Activated T-cell treated with anti-CD3 and anti-CD28 coated beads for 24 hours (primary cell): ENCODE measurements around the gene U2AF1.
"Not testable (repeated sequence)": the region's sequence is repeated elsewhere in the genome, so short reads cannot be mapped to it uniquely, and the experiment has no call there.

ENCODE experiments used
- DNase-seq: peaks from one replicate; pipeline ENCODE4 v3.0.0-alpha.2; 2020; ENCODE audit warnings: low read depth

U2AF1 gene

DNA sequence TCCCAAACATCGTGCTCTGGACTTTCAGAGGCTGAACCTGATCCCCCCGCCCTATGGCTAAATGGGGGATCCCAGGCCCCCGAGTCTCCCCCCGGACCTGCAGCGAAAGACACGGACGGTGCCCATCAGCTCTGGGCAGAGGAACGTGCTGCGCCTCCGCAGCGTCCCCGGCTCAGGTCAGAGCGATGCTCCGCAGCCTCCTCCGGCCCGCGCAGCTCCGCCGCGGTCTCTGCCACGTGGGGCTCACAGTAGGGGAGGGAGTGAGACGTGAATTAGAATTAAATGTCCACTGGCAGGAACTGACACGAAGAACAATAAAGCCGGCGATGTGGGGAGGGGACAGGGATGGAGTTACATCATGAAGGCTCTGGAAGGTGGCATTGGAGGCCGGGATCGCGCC lies 30.7 kb downstream of the U2AF1 start:
- DNase-seq, result not testable (repeated sequence)

DNA sequence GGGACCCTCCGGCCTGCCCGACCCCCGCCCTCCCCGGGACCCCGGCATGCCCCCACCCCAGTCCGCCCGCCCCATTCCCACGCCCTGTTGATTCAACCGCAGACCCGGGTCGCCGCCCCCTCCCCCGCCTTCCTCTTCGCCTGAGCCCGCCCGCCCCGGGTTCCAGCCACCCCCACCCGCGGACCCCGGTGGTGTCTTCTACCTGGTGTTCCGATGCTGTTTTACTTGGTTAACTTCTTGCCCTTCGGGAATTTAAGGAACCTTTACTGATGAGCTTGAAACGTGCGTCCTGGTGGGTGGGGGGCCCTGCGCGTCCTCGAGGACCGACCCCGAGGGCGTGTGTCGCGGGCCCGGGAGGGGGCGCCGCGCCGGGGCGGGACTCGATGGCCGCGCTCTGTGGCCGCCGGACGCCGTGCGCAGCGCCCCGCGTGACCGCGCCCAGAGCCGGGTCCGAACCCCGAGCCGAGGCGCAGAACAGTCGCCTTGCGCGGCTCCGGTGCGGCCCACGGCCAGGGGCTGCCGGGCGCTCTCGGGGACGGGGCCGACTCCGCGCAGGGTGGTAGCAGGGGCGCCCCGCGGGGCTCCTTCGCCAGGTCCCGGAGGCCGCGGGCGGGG lies 31.2 kb downstream of the U2AF1 start:
- not testable (repeated sequence) for DNase-seq

DNA sequence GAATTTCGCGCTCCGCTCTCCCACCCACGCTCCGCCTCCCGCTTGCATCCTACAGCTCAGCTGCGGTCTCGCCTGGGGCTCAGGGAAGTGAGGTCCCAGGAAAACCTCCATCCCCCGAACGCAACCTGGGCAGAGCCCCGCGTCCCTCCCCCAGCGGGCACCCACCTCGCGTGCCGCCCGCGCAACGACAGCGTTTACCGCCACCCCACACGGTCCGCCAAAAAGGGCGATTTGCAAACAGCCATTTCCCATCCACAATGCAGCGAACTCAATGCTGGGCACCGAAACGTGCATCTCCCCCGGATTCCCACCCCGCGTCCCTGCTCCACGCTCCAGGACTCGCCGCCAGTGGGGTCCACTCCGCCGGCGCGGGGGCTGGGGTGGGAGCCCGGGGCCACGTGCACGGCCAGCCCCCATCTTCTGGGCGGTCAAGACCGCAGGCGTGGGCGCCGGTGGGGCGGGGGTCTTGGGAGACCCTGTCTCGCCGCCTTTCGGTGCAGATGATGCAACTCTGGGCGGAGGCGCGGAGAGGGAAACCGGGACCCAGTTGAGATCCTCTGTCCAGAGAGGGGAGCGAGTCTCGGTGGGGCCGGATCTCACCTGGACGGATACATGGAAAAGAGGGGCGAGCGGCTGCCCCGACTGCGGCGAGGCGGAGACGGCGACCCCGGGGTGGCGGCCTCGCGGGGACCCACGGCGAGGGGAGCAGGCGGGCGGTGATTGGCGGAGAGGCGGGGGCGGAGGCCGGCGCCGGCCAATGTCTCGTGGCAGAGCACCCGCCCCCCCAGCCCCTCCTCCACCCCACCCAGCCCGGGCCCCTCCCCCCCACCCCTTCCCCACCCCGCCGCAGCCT lies 32.0 kb downstream of the U2AF1 start, which contains the start of gene CBS:
Gene CBS, minus strand, starts transcription at position 666 of the 853 bp plus-strand sequence. CDS start 3,642 bp downstream, outside the sequence.
- DNase-seq, result not testable (repeated sequence)

DNA sequence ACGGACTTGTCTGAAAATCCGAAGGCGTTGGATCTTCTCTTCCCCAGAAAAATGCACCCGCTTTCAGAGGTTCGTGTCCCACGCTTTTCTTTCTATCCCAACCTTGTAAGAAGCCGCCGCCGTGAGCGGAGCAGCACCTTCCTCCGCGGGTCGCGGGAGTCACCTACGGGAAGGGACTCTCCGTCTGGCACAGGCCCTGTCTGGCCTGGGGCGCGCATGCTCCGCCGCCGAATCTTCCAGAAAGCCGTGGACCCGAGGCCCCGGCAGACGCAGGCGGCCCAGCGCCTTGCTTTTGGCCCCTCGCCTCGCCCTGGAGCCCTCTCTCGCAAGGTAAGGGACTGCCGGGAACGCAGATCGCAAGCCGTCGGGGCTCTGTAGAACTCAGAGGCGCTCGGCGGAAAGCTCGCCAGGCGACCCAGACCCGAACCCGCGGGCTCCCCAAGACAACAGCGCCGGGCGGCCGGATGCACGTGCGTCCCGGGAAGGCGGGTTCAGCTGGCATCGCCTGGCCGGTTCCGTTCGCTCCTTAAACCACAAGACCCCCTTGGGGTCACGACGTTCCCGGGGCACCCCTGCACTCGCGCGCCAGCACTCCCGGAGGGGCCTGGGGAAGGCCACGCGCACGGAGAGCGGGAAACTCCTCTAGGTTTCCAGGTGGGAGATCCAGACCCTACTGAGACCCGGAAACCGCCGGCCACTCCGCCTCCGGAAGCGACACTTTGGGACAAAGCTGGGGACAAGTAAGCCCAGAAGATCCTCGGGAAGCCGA lies 32.8 kb downstream of the U2AF1 start:
- not testable (repeated sequence) for DNase-seq

DNA sequence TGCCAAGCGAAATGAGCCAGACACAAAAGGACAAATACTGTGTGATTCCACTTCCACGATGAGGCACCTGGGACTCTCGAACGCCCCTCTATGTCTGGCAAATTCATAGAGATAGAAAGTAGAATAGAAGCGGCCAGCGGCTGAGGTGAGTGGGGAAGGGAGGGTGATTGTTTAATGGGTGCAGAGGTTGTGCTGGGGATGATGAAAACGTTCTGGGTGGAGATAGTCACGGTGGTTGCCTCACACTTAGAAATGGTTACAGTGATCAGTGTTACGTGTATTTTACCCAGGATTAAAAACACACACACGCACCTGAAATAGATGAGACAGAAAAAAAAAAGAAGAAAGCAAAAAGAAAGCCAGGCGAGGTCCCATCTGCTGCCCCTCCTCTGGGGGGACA lies 34.6 kb downstream of the U2AF1 start:
- DNase-seq, result not testable (repeated sequence)

DNA sequence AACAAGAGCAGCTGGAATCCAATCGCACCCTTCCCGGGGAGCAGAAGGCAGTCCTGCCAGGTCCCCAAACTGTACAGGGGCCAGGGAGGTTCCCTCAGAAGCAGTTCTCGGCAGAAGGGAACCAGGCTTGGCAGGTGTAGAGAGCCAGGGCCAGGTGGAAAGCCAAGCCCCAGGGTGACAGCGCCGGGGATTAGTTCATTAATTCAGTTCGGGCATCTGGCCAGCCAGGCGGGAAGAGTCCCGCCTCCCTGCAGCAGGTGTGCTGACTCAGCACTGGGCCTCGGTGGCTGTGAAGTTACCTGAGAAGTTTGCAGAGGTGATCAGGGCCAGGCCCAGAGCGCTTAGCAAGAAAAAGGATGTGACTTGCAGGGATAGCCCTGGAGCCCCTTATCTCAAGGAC lies 37.7 kb downstream of the U2AF1 start:
- DNase-seq, result not testable (repeated sequence)

DNA sequence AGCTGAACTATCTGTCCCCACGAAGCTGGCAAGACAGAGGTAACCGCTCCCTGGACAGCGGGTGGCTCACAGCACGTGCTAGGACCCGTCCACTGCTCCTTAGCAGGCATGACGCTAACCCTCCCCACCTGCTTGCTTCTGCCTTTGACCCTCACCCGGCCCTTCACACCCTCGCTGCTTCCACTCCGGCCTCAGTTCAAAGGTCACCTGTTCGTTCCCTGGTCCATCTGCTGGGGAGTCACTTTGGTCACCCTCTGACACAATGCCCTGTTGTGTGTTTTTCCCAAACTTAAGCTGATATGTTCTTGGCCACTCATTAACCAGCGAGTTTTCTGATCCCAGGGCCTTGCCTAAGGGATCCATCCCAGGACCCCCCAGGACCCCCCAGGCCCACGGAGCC lies 39.3 kb downstream of the U2AF1 start:
- not testable (repeated sequence) for DNase-seq

DNA sequence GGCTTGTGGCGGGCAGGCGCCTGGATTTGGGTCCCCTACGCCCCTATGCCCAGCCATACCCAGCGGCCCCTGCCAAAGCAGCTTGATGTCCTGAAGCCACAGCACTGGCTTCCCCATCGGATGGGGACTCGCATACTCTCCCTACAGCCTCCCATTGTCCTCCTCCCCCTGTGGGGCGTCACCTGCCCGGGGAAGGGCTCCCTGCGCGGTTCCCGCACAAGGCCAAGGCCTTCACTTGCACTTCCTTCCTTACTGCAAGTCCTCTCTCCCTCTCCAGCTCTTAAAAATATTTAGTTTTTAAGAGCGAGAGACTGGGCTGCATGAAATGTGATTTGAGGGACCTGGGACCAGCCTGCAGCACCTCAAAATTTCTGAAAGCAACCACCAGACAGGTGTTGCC lies 40.7 kb downstream of the U2AF1 start:
- not testable (repeated sequence) for DNase-seq

DNA sequence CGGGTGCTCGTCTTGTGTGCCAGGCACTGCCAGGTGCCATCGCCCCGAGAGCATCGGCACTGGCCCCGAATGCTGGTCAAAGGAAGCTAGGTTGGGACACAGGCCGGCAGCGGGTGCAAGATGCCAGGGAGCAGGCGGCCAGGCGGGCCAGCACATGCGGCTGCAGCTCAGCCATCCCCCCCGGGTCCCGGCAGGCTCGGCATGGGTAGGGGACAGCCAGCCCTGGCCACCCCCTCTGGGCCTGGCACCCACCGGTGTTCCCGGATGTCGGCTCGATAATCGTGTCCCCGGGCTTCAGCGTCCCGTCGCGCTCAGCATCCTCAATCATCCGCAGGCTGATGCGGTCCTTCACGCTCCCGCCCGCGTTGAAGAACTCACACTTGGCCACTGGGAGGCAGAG lies 41.4 kb downstream of the U2AF1 start:
- not testable (repeated sequence) for DNase-seq

DNA sequence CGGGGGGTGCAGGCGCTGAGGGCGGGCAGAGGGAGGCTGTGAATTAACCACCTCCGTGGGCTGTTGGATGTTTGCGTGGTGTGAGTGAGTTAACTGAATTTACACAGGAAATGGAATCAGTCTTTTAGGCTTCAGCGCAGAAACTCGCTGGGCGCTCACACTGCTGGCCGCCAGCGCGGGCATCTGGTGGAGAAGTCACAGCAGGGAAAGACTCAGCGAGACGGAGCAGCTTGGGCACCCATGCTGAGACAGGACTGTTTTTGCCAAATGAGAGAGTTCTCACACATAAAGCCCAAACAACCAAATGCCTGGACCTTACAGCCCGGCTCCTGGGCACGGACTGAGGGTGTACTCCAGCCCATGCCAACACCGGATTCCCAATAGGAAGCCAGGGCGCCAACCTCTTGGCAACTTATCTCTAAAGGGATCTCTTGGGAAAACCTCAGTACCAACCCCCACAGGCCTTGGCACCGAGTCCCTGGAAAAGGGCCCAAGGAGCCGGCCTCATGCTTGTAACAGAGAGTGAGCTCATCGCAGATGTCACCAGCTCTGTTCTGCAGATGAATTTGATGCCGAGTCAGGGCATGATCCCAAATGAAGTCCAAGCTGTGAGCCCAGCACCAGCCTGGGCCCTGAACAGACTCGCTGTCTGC lies 43.0 kb downstream of the U2AF1 start:
- not testable (repeated sequence) for DNase-seq

DNA sequence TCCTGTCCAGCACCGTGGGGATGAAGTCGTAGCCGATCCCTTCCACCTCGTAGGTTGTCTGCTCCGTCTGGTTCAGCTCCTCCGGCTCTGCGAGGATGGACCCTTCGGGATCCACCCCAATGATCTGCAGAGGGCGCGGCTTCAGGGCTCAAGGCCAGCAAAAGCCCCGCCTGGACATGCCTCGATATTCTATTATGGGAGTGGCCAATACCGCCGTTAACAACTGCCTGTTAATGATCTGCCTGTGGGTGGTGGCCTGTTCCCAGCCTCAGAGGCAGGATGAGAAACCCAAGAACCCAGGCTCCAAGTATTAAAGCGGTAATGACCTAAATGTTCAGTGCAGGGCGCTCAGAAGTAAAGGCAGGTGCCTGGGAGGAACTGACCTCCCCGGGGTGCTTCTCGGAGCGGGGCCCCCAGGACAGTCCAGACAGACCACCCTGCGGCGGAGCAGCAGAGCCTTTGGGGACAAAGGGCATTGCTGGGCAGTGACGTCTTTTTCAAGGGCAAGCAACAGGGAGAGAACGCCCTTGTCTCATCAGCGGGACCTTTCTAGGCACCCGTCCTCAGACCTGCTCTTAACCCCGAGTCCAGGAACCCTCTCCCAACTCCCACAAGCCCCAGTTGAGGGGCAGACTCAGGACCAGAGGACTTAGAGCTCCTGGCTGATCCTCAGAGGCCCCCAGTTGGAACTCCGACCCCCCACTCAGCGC lies 44.3 kb downstream of the U2AF1 start:
- DNase-seq, result not testable (repeated sequence)

DNA sequence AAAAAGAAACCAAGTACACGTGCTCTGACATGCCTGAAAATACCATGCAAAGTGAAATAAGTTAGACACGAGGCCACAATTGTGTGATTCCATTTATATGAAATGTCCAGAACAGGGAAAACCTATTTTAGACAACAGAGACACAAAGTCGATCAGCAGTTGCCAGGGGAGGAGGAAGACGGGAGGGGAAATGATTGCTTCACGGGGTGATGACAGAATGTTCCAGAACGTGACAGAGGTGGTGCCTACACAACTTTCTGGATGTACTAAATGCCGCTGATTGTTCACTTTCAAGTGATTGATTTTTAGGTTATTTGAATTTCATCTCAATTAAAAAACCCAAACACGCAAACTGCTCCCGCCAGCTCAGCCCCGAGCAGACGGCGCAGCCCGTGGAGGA lies 54.3 kb downstream of the U2AF1 start:
- not testable (repeated sequence) for DNase-seq

DNA sequence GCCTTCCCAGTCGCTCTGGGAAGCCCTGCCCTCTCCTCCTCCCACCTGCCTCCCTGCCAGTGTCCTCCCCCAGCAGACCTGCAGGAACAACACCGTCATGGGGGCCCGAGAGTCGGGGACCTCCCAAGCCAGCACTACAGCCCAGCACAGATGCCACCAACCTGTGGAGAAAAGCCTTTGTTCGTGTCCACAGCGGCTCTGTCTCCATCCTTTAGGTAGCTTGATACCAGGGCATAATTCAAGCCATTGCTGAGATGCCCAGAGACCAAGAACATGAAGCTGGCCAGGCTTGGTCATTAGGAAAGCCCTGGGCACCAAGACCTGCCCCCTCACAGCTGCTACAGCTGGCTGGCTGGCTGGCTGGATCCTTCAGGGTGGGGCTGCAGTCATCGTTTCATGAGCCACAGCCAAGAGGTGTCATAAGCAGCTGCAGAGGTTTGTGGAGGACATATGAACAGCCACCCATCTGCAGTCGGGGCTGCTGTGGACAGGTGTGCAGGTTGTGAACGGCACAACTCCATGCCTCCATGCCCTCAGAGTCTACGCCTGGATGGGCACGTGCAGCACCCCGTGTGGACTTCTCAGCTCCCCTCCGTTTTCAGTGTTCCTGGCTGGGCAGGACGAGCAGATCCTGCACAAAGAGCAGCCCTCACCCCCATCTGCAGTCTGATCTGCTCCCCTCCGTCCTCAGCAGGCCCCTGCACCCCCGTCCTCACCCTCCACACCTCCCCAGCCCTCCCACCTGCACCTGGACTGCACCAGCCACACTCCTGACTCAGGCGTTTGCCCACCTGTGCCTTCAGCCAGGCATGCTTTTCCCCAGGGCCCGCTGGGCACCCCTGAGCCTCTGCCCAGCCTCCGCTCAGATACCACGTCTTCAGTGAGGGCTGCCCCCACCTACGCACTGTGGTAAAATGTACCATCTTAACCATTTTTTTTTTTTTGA lies 61.2 kb downstream of the U2AF1 start:
- not testable (repeated sequence) for DNase-seq

DNA sequence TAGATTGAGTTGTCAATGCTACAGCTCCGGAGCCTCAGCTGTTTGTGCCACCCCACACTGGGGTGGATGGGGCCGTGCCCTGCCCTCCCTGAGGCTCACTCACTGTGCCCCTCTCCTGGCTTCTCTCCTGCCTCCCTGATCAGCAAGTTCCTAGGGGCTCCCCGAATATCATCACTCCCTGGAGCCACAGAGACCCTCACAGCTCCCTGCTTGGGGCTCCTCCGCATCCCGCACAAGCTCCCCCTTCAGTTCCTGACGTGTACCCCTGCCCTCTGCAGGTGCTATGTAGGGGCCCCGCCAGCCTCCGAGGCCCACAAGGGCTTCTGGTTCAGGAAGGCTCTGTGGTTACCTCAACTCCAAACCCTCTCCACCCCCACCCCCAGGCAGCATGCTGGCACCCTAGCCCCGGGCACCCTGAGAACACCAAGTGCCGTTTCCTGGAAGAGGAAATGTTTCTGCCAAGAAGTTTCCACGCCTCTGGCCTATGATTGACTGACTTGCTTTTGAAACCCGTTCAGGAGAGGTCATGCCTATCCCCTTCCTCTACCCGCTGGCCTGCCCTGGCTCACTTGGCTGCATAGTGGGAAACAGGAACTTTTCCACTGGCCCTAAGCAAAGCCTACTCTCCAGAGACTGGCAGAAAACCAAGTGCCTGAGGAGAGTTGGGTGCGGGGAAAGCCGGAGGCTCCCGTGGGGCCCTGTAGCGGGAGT lies 62.0 kb downstream of the U2AF1 start:
- DNase-seq, result not testable (repeated sequence)

DNA sequence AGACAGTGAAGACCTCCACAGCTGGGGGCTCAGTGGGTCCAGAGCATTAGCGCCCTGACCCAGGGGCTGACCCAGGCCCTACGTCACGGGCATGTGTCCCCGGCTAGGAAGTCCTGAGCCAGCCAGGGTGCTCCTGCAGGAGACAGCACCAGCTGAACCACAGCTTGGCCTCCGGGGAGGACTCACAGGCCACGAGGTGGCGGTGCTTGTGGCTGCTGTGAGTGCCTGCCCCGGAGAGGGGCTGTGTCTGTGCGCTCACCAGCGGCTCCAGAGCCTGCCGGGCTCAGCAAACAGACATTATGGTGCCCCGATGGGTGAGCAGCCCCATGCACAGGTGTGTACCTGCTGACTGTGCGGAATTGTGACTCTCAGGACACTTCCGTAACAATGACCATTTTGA lies 62.8 kb downstream of the U2AF1 start:
- not testable (repeated sequence) for DNase-seq

DNA sequence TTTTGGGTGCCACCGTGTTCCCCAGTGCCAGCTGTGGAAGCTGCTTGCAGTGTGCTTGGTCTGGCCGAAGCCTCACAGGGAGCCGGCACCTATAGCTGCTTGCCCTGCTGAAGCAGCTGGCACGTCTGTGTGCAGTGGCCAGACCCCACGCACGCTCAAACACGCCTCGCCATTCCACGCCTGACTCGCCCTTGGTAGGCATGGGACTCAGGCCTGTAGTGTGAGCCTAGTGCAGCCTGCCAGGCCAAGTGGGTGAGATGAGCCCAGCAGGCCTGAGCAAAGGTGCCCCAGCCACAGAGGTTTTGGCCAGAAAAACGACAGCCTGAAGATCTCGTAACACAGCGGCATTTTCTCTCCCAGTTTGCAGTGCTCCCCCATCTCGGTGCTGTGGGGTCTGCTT lies 64.1 kb downstream of the U2AF1 start:
- not testable (repeated sequence) for DNase-seq
